Measurements from ENCODE around the gene ADGRA1.

ADGRA1 gene

GRCh38 chr10:133176546-133176945, 88.8 kb downstream of the ADGRA1 start:
- no peaks in the 10 kb centered on the region for H3K27me3 ChIP-seq (ENCODE audit: insufficient read depth, low read length)
- H3K27ac ChIP-seq (ENCODE audit: low read depth, low read length), result no peak overlapping the region
- no peaks in the 10 kb centered on the region for H3K79me2 ChIP-seq (ENCODE audit: control insufficient read depth, insufficient read depth, low read length, unreplicated experiment)
- H3K4me3 ChIP-seq (ENCODE audit: low read depth, low read length), result no peak overlapping the region
- H2AFZ ChIP-seq (ENCODE audit: low read length, unreplicated experiment), result no peak overlapping the region
- H3K4me1 ChIP-seq (ENCODE audit: control insufficient read depth, insufficient read depth, low read length, unreplicated experiment), result no peaks in the 10 kb centered on the region
- H3K36me3 ChIP-seq (ENCODE audit: insufficient read depth, low read length), result no peaks in the 10 kb centered on the region

- no peaks in the 10 kb centered on the region for H3K4me1 ChIP-seq (ENCODE audit: control insufficient read depth, insufficient read depth, low read length, unreplicated experiment)
Measured at GRCh38 chr10:133177380-133178157, 89.8 kb downstream of the ADGRA1 start.

DNA sequence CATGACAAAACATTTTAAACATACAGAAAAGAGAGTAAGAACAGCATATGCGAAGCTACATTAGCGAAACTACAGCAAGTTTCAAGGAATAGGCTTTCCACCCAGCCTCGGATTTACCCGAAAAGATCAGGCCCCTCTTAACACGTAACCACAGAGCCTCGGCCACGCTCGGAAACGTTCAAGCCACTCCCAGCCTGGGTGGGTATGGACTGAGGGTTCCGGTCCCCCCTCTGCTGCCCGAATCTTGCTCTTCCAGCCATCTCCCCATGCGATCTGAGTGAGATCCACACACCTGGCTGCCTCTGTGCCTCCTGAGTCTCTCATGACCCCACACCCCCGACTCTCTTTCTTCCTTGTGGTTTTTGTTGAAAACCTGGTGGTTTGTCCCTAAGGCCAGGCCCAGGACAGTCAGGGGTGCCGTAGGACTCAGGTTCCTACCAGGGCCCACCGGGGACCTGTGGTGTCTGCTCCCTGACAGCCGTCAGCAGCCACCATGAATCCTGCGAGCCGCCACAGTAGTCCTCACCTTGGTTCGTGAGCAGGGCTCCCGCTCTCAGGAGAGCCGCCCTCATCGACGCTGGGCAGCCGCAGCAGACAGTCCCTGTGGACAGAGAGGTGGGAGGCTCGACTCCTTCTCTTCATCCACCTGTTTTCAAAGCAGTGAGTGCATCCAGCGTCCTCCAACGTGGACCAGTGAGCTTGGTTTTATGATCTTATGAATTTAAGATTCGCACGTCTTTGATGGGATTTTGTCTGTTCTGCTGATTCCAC, 90.8 kb downstream of the ADGRA1 start:
- Histone ChIP-seq H3K4me1 (ENCODE audit: control insufficient read depth, insufficient read depth, low read length, unreplicated experiment) (no peaks in the 10 kb centered on the region), H3K27me3 (ENCODE audit: insufficient read depth, low read length) (no peaks in the 10 kb centered on the region), H3K36me3 (ENCODE audit: insufficient read depth, low read length) (no peaks in the 10 kb centered on the region), H2AFZ (ENCODE audit: low read length, unreplicated experiment) (no peak overlapping the region), H3K4me3 (ENCODE audit: low read depth, low read length) (no peak overlapping the region), H3K79me2 (ENCODE audit: control insufficient read depth, insufficient read depth, low read length, unreplicated experiment) (no peaks in the 10 kb centered on the region), H3K27ac (ENCODE audit: low read depth, low read length) (no peak overlapping the region)

More at GRCh38 chr10:133177380-133178157, 89.8 kb downstream of the ADGRA1 start:
- Histone ChIP-seq H3K27ac (ENCODE audit: low read depth, low read length) (no peak overlapping the region), H3K27me3 (ENCODE audit: insufficient read depth, low read length) (no peaks in the 10 kb centered on the region), H3K79me2 (ENCODE audit: control insufficient read depth, insufficient read depth, low read length, unreplicated experiment) (no peaks in the 10 kb centered on the region), H2AFZ (ENCODE audit: low read length, unreplicated experiment) (no peak overlapping the region), H3K4me3 (ENCODE audit: low read depth, low read length) (no peak overlapping the region), H3K36me3 (ENCODE audit: insufficient read depth, low read length) (no peaks in the 10 kb centered on the region)

GRCh38 chr10:133179128-133179520, 91.4 kb downstream of the ADGRA1 start:
- no peak overlapping the region for H3K27ac ChIP-seq (ENCODE audit: low read depth, low read length)
- H2AFZ ChIP-seq (ENCODE audit: low read length, unreplicated experiment), result no peak overlapping the region
- no peaks in the 10 kb centered on the region for H3K36me3 ChIP-seq (ENCODE audit: insufficient read depth, low read length)
- no peaks in the 10 kb centered on the region for H3K4me1 ChIP-seq (ENCODE audit: control insufficient read depth, insufficient read depth, low read length, unreplicated experiment)
- H3K4me3 ChIP-seq (ENCODE audit: low read depth, low read length), result no peak overlapping the region
- H3K79me2 ChIP-seq (ENCODE audit: control insufficient read depth, insufficient read depth, low read length, unreplicated experiment), result no peaks in the 10 kb centered on the region
- no peaks in the 10 kb centered on the region for H3K27me3 ChIP-seq (ENCODE audit: insufficient read depth, low read length)

DNA sequence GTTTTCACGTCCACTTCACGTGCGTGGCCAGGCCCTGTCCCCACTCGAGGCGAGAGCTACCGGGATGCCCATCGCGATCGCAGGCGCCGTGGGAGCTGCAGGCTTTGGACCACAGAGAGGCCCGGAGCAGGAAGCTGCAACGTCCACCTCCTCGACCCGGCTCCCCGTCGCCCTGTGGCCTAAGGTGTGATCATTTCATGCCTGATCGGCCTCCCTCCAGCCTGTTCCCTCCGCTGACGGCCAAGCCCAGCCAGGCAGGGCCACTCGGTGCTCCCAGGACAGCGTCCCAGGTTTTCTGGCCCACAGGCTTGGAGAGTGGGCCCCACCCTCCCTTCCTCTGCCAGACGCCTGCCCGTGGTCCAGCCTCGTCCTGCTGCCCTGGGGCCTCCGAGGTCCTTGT, 91.9 kb downstream of the ADGRA1 start:
- no peak overlapping the region for H2AFZ ChIP-seq (ENCODE audit: low read length, unreplicated experiment)
- no peaks in the 10 kb centered on the region for H3K27me3 ChIP-seq (ENCODE audit: insufficient read depth, low read length)
- H3K36me3 ChIP-seq (ENCODE audit: insufficient read depth, low read length), result no peaks in the 10 kb centered on the region
- H3K27ac ChIP-seq (ENCODE audit: low read depth, low read length), result no peak overlapping the region
- no peak overlapping the region for H3K4me3 ChIP-seq (ENCODE audit: low read depth, low read length)
- H3K4me1 ChIP-seq (ENCODE audit: control insufficient read depth, insufficient read depth, low read length, unreplicated experiment), result no peaks in the 10 kb centered on the region
- H3K79me2 ChIP-seq (ENCODE audit: control insufficient read depth, insufficient read depth, low read length, unreplicated experiment), result no peaks in the 10 kb centered on the region

DNA sequence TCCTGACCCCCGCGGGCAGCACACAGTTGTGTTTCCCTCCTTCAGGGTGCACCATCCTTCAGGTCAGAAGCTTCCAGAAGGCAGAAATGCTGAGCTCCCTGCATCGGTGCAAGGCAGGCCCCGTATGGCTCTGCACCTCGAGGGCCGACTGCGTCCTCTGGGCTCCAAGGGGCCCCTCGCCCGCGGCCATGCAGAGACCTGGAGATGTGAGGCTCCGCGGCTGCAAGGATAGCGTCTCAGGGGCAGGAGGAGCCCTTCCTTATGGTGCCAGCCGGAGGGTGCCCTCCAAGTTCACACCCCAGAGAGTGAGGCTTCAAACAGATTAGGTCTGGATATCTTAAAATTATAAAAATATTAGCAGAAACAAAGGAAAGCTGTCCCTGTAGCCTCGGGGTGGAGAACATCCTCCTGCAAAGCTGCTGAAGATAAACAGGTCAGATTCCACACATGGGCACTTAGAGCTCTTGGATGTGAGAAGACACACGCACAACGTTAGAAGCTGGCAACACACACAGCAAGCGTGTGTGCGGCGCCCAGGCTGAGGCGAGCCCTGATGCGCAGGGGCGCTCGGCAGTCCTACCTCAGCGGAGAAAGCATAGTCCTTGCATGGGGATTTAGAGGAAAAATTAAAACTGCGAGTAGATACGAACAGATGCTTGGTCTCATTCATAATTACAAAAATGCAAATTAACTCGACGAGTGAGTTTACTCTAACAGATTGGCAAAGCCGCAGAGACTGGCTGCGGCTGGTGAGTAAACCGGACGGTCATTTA, 92.7 kb downstream of the ADGRA1 start:
- no peaks in the 10 kb centered on the region for H3K79me2 ChIP-seq (ENCODE audit: control insufficient read depth, insufficient read depth, low read length, unreplicated experiment)
- no peaks in the 10 kb centered on the region for H3K27me3 ChIP-seq (ENCODE audit: insufficient read depth, low read length)
- no peak overlapping the region for H3K4me3 ChIP-seq (ENCODE audit: low read depth, low read length)
- H3K36me3 ChIP-seq (ENCODE audit: insufficient read depth, low read length), result no peaks in the 10 kb centered on the region
- no peak overlapping the region for H2AFZ ChIP-seq (ENCODE audit: low read length, unreplicated experiment)
- no peaks in the 10 kb centered on the region for H3K4me1 ChIP-seq (ENCODE audit: control insufficient read depth, insufficient read depth, low read length, unreplicated experiment)
- no peak overlapping the region for H3K27ac ChIP-seq (ENCODE audit: low read depth, low read length)

- H2AFZ ChIP-seq (ENCODE audit: low read length, unreplicated experiment), result no peak overlapping the region
Measured at GRCh38 chr10:133180965-133181639, 93.4 kb downstream of the ADGRA1 start.

More at GRCh38 chr10:133180965-133181639, 93.4 kb downstream of the ADGRA1 start:
- Histone ChIP-seq H3K79me2 (ENCODE audit: control insufficient read depth, insufficient read depth, low read length, unreplicated experiment) (no peaks in the 10 kb centered on the region), H3K27ac (ENCODE audit: low read depth, low read length) (no peak overlapping the region), H3K4me1 (ENCODE audit: control insufficient read depth, insufficient read depth, low read length, unreplicated experiment) (no peaks in the 10 kb centered on the region), H3K27me3 (ENCODE audit: insufficient read depth, low read length) (no peaks in the 10 kb centered on the region), H3K4me3 (ENCODE audit: low read depth, low read length) (no peak overlapping the region), H3K36me3 (ENCODE audit: insufficient read depth, low read length) (no peaks in the 10 kb centered on the region)
